ENCODE data around the gene SRC.

SRC gene

DNA sequence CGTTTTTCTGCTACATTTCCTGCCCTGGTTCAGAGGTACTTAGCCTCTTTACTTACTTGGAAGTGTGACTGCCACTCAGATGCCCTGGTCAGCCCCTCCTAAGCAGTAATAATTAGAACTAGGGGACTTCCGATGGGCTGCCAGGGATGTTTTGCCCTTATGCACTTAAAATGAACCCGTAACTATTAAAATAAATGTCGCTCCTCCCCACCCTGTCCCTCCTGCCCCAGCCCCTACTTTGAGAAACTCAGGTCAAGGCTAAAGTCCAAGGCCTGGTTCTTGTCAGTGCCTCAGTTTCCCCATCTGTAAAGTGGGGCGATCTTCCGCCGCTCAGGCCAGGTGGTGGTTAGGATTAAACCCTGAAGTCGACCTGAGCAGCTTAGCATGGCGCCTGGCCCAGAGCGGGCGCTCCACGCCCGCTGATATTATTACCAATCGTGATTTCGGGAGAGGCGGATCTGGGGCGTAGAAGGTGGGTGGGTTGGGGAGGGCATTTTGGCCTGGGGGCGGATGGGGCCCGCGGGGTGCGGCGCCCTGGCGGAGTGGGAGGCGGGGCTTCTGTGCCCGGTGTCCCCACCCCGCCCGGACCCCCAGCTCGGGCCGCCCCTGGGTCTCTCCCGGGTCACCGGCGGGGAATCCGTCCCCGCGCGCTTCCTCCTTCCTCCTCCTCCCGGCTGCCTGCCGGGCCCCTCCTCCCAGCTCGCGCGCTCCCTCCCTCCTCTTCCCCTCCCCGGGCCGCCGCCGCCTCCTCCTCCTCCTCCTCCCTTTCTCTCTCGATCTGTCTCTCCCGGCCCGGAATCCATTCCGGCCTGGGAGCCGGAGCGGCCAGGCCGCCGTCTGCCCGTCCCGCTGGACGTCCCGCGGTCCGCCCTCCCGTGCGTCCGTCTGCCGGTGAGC lies at the start of gene SRC:
SRC (plus strand) TSS at position 802 of the 897 bp plus-strand sequence. CDS start 38,014 bp downstream, outside the sequence.
- DNase-seq (ENCODE audit: low read depth, low spot score), result peak; percentile 86

DNA sequence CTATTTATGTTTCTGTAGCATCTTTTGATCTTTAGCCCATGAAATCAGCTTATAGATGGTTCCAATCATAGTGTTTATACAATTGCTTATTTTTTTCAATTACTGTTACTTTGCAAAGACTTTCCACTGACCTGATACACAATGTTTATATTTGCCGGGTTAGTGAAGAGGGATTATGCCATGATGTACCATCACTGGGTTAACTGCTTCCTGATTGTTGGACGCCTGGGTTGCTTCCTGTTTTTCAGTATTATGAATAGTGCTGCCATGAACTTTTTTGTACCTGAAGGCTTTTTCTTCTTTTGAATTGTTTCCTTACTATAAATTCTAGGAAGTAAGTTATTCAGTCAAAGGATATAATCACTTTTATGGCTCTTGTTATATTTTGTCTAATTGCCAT lies 49.6 kb upstream of the SRC start:
- no peak for DNase-seq (ENCODE audit: low read depth, low spot score)

DNA sequence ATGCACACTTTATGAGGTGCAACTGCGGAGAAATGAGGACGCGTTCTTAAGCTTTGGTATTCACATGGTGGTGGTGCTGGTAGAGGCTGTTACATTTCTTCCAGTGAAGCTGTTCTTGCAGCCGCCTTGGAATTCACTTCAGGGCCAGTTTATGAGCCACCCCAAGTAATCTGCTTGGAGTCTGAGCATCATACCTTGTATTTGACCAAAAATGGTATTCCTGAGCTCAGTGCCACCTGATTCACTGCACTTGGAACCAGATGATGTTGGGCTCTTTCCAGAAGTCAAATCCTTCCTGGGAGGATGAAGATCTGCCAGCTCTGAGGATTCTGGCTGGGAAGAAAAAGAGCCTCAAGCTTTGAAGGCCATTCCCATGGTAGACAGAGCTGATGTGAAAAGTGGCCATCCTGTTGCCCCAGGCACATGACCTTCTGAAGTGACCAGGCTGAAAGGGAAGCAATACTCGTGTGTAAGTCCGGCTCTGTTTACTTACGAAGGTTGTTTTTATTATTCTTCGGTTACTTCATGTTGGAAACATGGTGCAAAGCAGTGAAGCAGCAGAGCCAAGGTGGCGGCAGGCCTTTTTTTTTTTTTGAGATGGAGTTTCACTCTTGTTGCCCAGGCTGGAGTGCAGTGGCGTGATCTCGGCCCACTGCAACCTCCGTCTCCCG lies 48.7 kb upstream of the SRC start:
- DNase-seq (ENCODE audit: low read depth, low spot score), result peak; percentile 93

DNA sequence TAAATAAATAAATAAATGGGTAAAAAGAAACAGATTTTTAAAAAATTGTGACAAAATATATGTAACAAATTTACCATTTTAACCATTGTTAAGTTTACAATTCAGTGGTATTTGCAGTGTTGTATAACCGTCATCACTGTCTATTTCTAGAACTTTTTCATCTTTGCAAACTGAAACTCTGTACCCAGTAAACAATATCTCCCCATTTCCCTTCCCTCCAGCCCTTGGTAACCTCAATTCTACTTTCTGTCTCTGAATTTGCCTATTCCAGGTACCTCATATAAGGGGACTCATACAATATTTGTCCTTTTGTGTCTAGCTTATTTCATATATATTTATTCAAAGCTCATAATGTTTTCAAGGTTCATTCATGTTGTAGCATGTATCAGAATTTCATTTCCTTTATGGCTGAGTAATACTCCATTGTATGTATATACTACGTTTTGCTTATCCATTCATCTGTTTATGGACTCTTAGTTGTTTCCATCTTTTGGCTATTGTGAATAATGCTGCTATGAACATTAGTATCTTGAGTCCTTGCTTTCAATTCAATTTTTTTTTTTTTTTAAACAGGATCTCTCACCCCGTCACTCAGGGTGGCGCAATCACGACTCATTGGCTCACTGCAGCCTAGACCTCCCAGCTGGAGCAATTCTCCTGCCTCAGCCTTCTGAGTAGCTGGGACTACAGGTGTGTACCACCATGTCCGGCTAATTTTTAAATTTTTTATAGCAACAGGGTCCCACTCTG lies 47.6 kb upstream of the SRC start:
- no peak for DNase-seq (ENCODE audit: low read depth, low spot score)

DNA sequence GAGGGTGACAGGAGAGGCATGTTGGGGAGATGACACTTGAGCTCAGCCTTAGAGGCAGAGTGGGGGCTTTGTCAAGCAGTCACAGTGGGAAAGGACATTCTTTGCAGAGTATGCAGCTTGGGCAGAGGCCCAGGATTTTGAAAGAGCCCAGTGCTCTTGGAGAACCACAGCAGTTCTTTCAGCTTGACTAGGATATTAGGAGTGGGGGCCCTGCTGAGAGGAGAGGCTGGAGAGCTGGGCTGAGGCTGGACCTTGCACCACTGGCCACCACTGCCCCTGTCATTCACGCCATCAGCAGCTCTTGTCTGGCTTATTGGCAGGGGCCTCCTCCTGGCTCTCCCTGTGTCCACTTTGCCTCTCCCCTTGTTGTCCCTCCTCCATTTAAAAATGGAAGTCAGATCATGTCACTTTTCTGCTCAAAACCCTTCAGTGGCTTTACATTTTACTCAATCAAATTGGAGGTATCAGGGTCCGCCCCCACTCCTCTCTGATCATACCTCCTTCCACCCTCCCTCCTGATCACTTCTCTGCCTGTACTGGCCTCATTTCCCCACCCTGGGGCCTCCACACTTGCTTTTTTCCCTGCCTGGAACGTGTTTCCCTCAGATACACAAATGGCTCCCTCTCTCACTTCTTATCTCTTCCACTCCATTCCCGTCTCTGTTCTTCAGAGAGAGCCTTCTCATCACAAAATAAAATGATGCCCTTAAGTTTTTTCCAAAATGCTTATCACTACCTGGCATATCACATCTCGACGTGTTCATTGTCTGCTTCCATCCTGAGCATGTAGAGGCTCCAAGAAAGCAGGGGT lies 46.0 kb upstream of the SRC start:
- peak; percentile 88 for DNase-seq (ENCODE audit: low read depth, low spot score)

DNA sequence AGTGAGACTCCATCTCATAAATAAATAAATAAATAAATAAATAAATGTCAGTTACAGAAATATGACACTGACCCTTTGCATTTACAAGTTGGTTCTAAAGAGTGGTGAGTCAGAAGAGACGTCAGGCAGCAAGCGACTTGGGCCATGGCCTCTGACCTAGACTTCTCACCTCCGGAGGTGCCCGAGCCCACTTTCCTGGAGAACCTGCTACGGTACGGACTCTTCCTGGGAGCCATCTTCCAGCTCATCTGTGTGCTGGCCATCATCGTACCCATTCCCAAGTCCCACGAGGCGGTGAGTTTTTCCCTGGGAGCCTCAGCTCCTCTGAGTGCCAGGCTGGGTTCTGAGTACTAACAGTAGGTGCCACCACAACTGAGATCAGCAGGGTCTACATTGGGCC lies 44.8 kb upstream of the SRC start:
- no peak for DNase-seq (ENCODE audit: low read depth, low spot score)

DNA sequence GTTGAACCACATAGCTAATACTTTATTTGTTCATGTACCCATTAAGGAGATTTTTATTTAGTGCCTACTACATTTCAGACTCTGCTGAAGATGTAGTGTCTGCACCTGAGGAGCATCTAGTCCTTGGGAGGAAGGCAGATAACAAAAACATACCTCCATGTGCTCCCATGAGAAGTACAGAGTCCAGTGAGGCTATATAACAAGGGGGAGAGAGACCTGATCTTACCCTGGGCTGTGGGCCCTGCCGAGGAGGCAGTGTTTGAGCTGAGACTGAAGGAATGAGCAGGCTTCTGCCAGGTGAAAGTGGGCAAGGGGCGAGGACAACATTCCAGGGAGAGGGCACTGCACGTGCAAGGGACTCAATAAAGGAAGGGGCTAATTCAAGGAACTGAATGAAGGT lies 44.4 kb upstream of the SRC start:
- DNase-seq (ENCODE audit: low read depth, low spot score), result no peak

DNA sequence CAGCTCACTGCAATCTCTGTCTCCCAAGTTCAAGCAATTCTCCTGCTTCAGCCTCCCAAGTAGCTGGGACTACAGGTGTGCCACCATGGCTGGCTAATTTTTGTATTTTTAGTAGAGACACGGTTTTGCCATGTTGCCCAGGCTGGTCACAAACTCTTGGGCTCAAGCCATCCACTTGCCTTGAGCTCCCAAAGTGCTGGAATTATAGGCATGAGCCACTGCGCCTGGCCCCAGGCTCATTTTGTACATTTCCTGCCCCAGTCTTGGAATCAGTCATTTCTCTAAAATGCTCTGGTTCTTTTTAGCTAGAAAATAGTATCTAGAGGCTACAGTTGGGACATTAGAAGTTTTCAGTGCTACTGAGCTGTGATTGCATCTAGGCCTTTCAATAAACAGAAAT lies 43.0 kb upstream of the SRC start:
- DNase-seq (ENCODE audit: low read depth, low spot score), result no peak

DNA sequence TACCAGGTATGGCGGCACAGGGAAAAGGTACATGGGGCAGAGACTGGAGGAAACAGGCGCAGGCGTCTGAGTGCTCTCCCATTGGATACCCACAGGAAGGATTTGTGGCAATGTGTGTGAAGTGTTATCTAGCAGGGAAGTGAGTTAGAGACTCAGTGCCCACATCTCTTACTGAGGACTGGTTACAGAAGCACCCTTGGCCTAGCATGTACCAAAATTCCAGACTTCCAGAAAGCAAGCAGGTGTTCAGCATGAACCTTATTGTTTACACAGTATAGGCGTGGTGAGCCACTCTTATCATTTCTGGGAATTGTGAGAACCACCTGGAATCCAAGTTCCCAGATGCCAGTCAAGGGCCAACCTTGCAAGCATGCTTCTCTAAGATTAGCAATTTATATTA lies 42.3 kb upstream of the SRC start:
- no peak for DNase-seq (ENCODE audit: low read depth, low spot score)

DNA sequence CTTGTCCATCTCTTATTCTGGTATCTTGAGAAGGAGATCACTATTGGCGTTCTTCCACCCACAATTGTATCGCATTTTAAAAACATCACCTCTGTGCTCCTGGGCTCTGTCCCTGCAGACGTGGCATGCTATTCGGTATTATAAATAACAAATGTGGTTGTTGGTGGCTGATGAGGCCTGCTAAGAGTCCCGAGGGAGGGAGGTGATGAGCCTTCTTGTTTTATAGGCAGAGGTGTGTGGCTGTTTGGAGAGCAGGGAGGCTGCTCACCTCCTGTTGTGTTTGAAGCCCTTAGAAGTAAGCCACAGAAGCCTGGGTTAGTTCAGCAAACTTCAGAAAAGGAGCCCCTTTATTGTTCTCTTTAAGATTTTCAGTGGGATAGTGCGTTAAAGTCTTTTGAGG lies 40.9 kb upstream of the SRC start:
- no peak for DNase-seq (ENCODE audit: low read depth, low spot score)

DNA sequence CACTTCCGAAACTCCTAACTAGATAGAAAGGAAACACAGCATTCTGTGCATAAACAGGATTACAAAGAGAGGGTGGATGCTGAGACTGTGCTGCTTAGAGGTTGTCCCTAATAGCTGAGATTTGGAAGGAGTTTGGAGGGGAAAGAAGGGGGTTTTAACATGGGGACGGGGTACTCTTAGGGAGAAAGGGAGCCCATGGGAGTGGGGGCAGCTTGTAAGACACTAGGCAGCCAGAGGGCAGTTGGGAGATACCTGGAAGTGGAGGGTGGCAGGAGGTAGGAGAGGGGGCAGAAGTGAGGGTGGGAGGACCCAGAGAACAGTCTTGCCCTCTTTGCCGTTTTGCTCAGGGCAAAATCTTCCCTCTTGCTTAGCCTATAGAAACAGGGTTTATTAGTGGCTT lies 40.1 kb upstream of the SRC start:
- no peak for DNase-seq (ENCODE audit: low read depth, low spot score)

DNA sequence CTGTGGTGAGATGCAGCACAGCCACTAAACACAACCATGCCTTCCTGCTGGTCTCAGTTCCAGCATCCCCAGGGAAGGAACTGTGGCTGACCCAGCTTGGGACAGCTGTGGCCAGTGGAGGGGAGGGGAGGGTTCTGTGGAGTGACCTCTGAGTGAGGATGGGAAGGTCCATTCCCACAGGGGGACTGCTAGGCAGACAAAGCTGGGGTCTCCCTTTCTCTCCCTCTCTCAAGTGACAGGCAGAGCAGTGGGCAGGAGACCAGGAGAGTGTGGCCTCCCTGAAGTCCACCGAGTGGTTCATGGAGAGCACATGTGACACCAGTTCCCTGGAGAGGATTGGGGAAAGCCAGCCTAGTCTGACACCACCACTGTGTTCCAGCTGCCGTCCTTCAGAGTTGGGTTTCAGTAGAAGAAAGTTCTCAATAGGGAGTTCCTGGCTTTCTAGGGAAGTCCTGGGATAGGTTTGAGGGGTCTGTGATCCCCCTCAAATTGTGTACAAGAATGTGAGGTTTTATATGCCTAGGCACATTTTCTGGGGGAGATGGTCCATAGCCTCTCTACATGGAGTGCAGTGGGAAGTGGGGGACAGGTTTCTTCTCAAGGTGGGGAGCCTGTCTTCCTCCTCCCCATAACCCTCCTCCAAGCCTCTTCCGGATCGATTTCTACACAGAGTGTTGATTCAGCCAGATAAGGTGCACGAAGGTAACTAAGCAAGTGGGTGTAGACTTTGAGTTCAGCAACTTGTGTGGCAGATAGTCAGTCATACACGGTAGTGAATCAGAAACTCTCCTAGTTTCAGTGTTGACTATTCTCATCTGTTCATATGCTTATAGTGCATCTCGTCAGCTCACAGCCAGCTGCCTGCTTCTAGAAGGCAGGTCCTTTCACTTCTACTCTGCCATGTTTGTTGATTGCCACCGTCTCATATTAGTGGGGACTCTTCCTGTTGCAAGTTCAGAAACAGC lies 37.6 kb upstream of the SRC start:
- no peak for DNase-seq (ENCODE audit: low read depth, low spot score)

DNA sequence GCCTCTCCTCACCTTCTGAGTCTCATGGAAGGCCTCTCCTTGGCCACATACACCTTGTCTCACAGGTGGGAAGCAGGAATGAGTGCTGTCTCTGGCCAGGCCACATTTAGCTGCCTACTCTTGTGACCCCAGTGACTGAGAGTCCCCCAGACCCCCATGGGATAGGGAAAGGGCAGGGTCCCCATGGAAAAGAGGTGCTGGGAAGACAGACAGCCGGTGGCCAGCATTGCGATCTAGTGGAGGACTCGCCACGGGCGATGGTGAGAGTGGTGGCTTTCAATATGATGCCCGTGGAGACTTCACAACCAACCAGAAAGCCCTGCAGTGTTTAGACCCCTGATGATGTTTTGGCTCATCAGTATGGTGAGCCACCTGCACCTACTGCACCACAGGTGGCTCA lies 36.6 kb upstream of the SRC start:
- no peak for DNase-seq (ENCODE audit: low read depth, low spot score)

DNA sequence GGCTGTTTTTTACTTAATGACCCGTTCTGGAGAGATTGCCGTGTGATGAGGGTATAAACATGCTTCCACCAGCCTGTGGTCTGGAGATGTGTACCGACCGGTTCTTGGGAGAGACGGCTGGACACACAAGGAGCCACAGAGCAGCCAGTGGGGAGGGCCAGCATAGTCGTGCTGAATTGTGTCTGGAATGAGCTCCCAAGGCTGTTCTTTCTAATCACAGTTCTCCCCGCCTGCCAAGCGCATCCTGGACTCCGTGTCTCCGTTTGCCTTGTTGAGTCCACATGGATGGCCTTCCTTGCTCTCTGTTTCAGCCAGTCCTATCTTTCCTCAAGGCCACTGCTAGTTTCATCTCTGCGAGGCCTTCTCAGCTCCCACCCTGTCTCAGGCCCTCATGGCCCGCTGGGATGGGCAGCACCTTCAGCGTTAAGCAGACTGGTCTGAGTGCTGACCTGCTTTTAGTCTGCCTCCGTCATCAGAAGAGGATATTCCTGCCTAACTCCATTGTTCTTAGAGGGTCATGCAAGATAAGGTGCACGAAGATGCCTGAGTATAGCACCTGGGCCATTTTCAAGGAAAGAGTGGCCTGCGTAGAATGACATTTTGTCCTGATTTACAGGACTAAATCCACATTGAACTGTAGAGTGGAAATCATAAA lies 35.9 kb upstream of the SRC start:
- peak; percentile 13 for DNase-seq (ENCODE audit: low read depth, low spot score)

DNA sequence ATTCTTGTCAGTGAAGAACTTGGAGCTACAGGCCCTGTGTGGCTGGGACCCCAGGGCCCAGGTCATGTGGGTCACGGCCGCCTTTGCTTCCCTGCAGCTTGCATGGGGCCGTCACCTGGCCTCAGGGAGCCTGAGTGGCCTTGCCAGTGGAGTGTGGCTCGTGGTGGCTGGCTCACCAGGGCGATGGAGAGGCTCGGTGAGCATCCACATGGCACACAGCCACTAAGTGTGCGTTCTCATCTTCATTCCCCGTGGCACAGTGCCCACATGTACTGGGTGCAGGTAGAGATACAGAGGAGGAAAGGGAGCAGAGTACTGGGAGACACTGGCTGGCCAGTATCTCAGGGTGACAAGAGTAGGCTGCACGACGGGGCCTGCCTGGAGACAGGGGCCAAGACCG lies 35.0 kb upstream of the SRC start:
- no peak for DNase-seq (ENCODE audit: low read depth, low spot score)

DNA sequence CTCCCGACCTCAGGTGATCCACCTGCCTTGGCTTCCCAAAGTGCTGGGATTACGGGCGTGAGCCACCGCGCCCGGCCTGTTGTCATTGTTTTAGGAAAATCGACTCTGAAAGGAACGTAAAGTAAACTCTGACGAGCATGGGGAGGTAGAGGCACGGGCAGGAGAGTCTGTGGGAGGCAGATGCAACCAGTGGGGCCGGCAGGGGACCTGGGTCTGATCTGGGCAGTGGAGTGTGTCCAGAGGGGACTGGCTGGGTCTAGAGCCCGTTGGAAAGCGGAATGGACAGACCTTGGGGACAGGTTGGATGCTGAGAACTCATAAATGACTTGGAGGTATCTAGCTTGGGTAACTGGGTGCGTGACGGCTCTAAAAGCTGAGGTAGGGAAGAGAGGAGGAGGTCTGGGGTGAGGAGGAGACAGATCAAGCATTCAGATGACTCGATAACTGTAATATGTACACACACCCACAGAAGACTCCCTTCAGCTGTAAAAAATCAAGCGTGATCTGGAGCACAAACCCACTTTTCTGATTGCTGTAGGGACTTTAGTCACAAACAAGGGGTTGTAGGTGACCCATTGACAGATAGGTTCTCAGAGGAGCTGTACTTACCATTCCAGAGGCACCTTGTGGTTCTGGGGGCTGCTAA lies 34.1 kb upstream of the SRC start:
- peak; percentile 17 for DNase-seq (ENCODE audit: low read depth, low spot score)

DNA sequence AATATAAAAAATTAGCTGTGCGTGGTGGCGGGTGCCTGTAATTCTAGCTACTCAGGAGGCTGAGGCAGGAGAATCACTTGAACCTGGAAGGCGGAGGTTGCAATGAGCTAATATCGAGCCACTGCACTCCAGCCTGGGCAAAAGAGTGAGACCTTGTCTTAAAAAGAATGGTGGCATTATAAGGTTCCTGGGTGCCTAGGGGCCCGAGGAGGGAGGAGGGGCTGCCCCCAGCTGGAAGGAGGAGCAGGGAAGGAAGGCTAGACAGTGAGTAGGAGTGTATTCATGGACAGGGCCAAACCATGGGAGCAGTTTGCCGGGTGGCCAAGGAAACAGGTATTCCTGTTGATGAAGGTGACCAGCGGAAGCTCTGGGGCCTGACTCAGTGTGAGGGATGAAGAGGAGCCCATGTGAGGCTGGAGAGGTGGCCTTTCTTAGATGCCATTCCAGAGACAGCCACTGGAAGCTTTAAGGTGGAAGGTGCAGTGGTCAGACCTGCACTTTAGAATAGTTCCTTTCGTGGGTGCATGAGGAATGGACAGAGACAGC lies 32.3 kb upstream of the SRC start:
- no peak for DNase-seq (ENCODE audit: low read depth, low spot score)

DNA sequence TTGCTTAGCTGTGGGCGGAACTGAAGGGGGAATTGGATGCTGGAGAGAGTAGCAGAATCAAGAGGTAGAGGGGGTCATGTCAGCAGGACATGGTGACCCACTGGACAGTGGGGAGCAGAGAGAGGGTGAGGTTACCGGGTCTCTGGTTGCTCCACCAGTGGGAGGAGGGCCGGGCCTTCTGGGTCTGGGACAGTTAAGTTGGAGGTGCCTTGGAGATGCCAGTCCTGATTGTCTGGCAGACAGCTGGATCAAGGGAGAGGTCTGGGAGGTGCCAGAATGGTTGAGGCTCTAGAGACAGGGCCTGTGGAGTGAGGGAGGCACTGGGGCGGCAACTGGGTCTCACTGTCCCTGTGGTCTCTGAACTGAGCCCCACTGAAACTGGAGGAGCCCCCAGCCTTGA lies 31.8 kb upstream of the SRC start:
- no peak for DNase-seq (ENCODE audit: low read depth, low spot score)

DNA sequence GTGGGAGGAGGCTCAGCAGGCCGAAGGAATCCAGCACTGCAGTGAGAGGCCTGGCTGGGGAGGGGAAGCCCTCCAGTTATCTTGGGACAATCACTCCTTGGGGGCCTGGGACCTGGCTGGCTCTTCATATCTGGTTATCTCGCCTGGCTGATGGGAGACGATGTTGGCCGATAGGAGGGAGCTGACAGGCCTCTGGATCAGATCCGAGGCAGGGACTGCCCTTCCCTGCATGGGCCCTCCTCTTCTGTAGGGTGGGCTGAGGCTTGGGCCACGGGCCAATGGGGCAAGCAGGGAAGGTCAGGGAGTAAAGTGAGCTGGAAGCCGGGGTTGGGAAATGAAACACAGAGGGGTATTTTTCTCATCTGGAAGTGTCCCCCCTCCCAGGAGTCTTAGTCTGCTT lies 31.3 kb upstream of the SRC start:
- no peak for DNase-seq (ENCODE audit: low read depth, low spot score)

Data from astrocyte of the hippocampus (primary cell).